ENCODE results near the gene ATP5PF.
A peak's percentile ranks its signal among the peaks of the same experiment; 100 is the strongest.

The ATP5PF gene

GRCh38 chr21:25742900-25743299, 8.2 kb upstream of the ATP5PF start:
- H3K9ac ChIP-seq (ENCODE audit: insufficient read length, low read depth) = no peak overlapping the region
- DNase-seq (ENCODE audit: low read depth, low spot score) = no peak
- TF ChIP-seq YY1 (IDR thresholded peaks at IDR 0.05; ENCODE audit: insufficient read depth, insufficient read length) = no peak
- no peak for TF ChIP-seq ZNF274 (IDR thresholded peaks at IDR 0.05; ENCODE audit: low read depth, low read length)
- TF ChIP-seq SUZ12 (IDR thresholded peaks at IDR 0.05; ENCODE audit: extremely low read depth, insufficient read depth, insufficient read length) = no peak
- peaks cover 31% of the 10 kb centered on the region for H3K36me3 ChIP-seq (ENCODE audit: insufficient read depth, insufficient read length, low read length)
- no peaks in the 10 kb centered on the region for H3K27me3 ChIP-seq (ENCODE audit: insufficient read depth, insufficient read length)
- no peaks in the 10 kb centered on the region for H3K9me3 ChIP-seq (ENCODE audit: insufficient read depth, low read length)
- no peak overlapping the region for H3K4me3 ChIP-seq (ENCODE audit: insufficient read length, low read depth)
- no peaks in the 10 kb centered on the region for H3K4me1 ChIP-seq (ENCODE audit: insufficient read depth, insufficient read length)

DNA sequence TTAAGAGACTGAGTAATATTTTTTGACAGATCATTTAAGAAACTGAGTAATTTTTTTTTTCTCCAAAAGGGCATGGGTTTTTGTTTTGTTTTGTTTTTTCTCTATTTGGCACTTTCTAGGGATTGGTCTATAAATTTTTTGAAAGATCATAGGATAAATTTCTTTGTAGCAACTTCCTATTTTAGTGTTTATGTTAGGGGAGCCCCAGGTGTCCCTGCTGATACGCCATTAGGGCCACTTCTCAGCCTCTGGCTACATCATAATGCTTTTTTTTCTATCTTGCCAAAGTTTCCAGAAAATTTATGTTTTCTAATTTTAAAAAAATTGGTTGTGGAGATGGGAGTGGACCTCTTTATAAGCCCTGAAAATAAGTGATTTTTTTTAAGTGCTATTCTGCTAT, 2.7 kb upstream of the ATP5PF start:
- TF ChIP-seq YY1 (IDR thresholded peaks at IDR 0.05; ENCODE audit: insufficient read depth, insufficient read length) = no peak
- TF ChIP-seq ZNF274 (IDR thresholded peaks at IDR 0.05; ENCODE audit: low read depth, low read length) = no peak
- TF ChIP-seq SUZ12 (IDR thresholded peaks at IDR 0.05; ENCODE audit: extremely low read depth, insufficient read depth, insufficient read length) = no peak
- H3K9ac ChIP-seq (ENCODE audit: insufficient read length, low read depth) = no peak overlapping the region
- peaks cover 11% of the 10 kb centered on the region for H3K36me3 ChIP-seq (ENCODE audit: insufficient read depth, insufficient read length, low read length)
- no peak for DNase-seq (ENCODE audit: low read depth, low spot score)
- H3K4me3 ChIP-seq (ENCODE audit: insufficient read length, low read depth) = no peak overlapping the region
- H3K9me3 ChIP-seq (ENCODE audit: insufficient read depth, low read length) = no peaks in the 10 kb centered on the region
- no peaks in the 10 kb centered on the region for H3K4me1 ChIP-seq (ENCODE audit: insufficient read depth, insufficient read length)
- no peaks in the 10 kb centered on the region for H3K27me3 ChIP-seq (ENCODE audit: insufficient read depth, insufficient read length)

GRCh38 chr21:25735646-25736597, 1.2 kb upstream of the ATP5PF start:
- peak; percentile 60 for DNase-seq (ENCODE audit: low read depth, low spot score)
- H3K36me3 ChIP-seq (ENCODE audit: insufficient read depth, insufficient read length, low read length) = peaks cover 23% of the 10 kb centered on the region
- peak overlapping the region; percentile 96 for H3K9ac ChIP-seq (ENCODE audit: insufficient read length, low read depth)
- peak overlapping the region; percentile 91 for H3K4me3 ChIP-seq (ENCODE audit: insufficient read length, low read depth)
- no peaks in the 10 kb centered on the region for H3K9me3 ChIP-seq (ENCODE audit: insufficient read depth, low read length)
- H3K27me3 ChIP-seq (ENCODE audit: insufficient read depth, insufficient read length) = no peaks in the 10 kb centered on the region
- no peak for TF ChIP-seq SUZ12 (IDR thresholded peaks at IDR 0.05; ENCODE audit: extremely low read depth, insufficient read depth, insufficient read length)
- TF ChIP-seq ZNF274 (IDR thresholded peaks at IDR 0.05; ENCODE audit: low read depth, low read length) = no peak
- no peak for TF ChIP-seq YY1 (IDR thresholded peaks at IDR 0.05; ENCODE audit: insufficient read depth, insufficient read length)
- no peaks in the 10 kb centered on the region for H3K4me1 ChIP-seq (ENCODE audit: insufficient read depth, insufficient read length)

GRCh38 chr21:25734654-25734903, 125 bp downstream of the ATP5PF start:
- Histone ChIP-seq H3K9me3 (ENCODE audit: insufficient read depth, low read length) (no peaks in the 10 kb centered on the region), H3K4me3 (ENCODE audit: insufficient read length, low read depth) (peak overlapping the region; percentile 91), H3K4me1 (ENCODE audit: insufficient read depth, insufficient read length) (no peaks in the 10 kb centered on the region), H3K9ac (ENCODE audit: insufficient read length, low read depth) (peak overlapping the region; percentile 96), H3K36me3 (ENCODE audit: insufficient read depth, insufficient read length, low read length) (peaks cover 31% of the 10 kb centered on the region), H3K27me3 (ENCODE audit: insufficient read depth, insufficient read length) (no peaks in the 10 kb centered on the region)
- TF ChIP-seq YY1 (IDR thresholded peaks at IDR 0.05; ENCODE audit: insufficient read depth, insufficient read length) (no peak), SUZ12 (IDR thresholded peaks at IDR 0.05; ENCODE audit: extremely low read depth, insufficient read depth, insufficient read length) (no peak), ZNF274 (IDR thresholded peaks at IDR 0.05; ENCODE audit: low read depth, low read length) (no peak)
- DNase-seq (ENCODE audit: low read depth, low spot score) = no peak

GRCh38 chr21:25733859-25734653, 648 bp downstream of the ATP5PF start:
- TF ChIP-seq ZNF274 (IDR thresholded peaks at IDR 0.05; ENCODE audit: low read depth, low read length) = no peak
- TF ChIP-seq SUZ12 (IDR thresholded peaks at IDR 0.05; ENCODE audit: extremely low read depth, insufficient read depth, insufficient read length) = no peak
- TF ChIP-seq YY1 (IDR thresholded peaks at IDR 0.05; ENCODE audit: insufficient read depth, insufficient read length) = no peak
- H3K9me3 ChIP-seq (ENCODE audit: insufficient read depth, low read length) = no peaks in the 10 kb centered on the region
- peaks cover 36% of the 10 kb centered on the region for H3K36me3 ChIP-seq (ENCODE audit: insufficient read depth, insufficient read length, low read length)
- peak overlapping the region; percentile 91 for H3K4me3 ChIP-seq (ENCODE audit: insufficient read length, low read depth)
- no peak for DNase-seq (ENCODE audit: low read depth, low spot score)
- no peaks in the 10 kb centered on the region for H3K27me3 ChIP-seq (ENCODE audit: insufficient read depth, insufficient read length)
- peak overlapping the region; percentile 96 for H3K9ac ChIP-seq (ENCODE audit: insufficient read length, low read depth)
- H3K4me1 ChIP-seq (ENCODE audit: insufficient read depth, insufficient read length) = no peaks in the 10 kb centered on the region

- no peaks in the 10 kb centered on the region for H3K4me1 ChIP-seq (ENCODE audit: insufficient read depth, insufficient read length)
- H3K36me3 ChIP-seq (ENCODE audit: insufficient read depth, insufficient read length, low read length) = peaks cover 52% of the 10 kb centered on the region
- no peak for TF ChIP-seq ZNF274 (IDR thresholded peaks at IDR 0.05; ENCODE audit: low read depth, low read length)
- no peak for TF ChIP-seq SUZ12 (IDR thresholded peaks at IDR 0.05; ENCODE audit: extremely low read depth, insufficient read depth, insufficient read length)
- TF ChIP-seq YY1 (IDR thresholded peaks at IDR 0.05; ENCODE audit: insufficient read depth, insufficient read length) = no peak
- no peak overlapping the region for H3K4me3 ChIP-seq (ENCODE audit: insufficient read length, low read depth)
- no peaks in the 10 kb centered on the region for H3K27me3 ChIP-seq (ENCODE audit: insufficient read depth, insufficient read length)
- no peak for DNase-seq (ENCODE audit: low read depth, low spot score)
- H3K9me3 ChIP-seq (ENCODE audit: insufficient read depth, low read length) = no peaks in the 10 kb centered on the region
- H3K9ac ChIP-seq (ENCODE audit: insufficient read length, low read depth) = no peak overlapping the region
Observed at GRCh38 chr21:25732091-25732760, 2.5 kb downstream of the ATP5PF start.

All from NT2/D1 (cell line).